Suprapubic skin (tissue), 3 donors: Measurements from ENCODE around the gene ARHGDIG.

Experiments used
- CTCF ChIP-seq, 2 donors: fragments of 200-600 bp in 1 of 2; fragments of 450-650 bp in 1 of 2; sonication (generic) in 1 of 2; IDR thresholded peaks; one replicate each; pipeline ENCODE4 v1.5.1; 2016 to 2019; ENCODE audit warnings: antibody characterized with exemption in 2 of 2, mild to moderate bottlenecking in 1 of 2, moderate library complexity in 1 of 2
- POLR2AphosphoS5 ChIP-seq, 3 donors: sonication (generic); formaldehyde crosslinking; IDR thresholded peaks; one replicate each; pipeline ENCODE4 v1.6.1; 2017; ENCODE audit warnings: antibody characterized with exemption in 3 of 3

- TF ChIP-seq POLR2AphosphoS5 (IDR thresholded peaks at IDR 0.05) (no peak), CTCF (IDR thresholded peaks at IDR 0.05) (no peak)
Measured at GRCh38 chr16:285146-286055, 5.0 kb downstream of the ARHGDIG start.
